GM12878 (cell line): ENCODE data around the gene C20orf173. TPM values are rescaled to one million over a fixed set of nuclear protein-coding genes. Genes with fewer than 3 reads are reported as not detected.

Experiments used
- ATAC-seq: fragments of 200-7000 bp; cut with Tn5 transposase; 3 replicates; pipeline ENCODE4 v1.9.1; 2020; ENCODE audit warnings: mild to moderate bottlenecking, moderate library complexity
- BruUV-seq: library from RNA; stranded (reverse); fragments of 400-500 nt; replicated peaks from 2 replicates; lab custom pipeline; 2021; lab: Mats Ljungman, UMichigan
- CTCF ChIA-PET: fragments of 300-600 bp; sonication (Branson Sonifier 250); formaldehyde crosslinking; extraction: SDS; loops from one replicate; lab custom pipeline; 2021; ENCODE audit warnings: inconsistent platforms; lab: Yijun Ruan, JAX
- POLR2A ChIA-PET: fragments of 350-600 bp; formaldehyde crosslinking; extraction: SDS; loops from one replicate; lab custom pipeline; 2021; ENCODE audit warnings: inconsistent platforms; lab: Charles Lee
- RAD21 ChIA-PET: fragments of 300-600 bp; sonication (Branson Sonifier 250); formaldehyde crosslinking; loops from one replicate; lab custom pipeline; 2023; ENCODE audit warnings: antibody characterized with exemption; ENCODE audit not compliant: unreplicated experiment; lab: Charles Lee
- SMC1A ChIA-PET: fragments of 300-600 bp; sonication (Branson Sonifier 250); formaldehyde crosslinking; loops from one replicate; lab custom pipeline; 2023; ENCODE audit not compliant: unreplicated experiment, uncharacterized antibody; lab: Charles Lee
- DNase-seq: peaks from one replicate; pipeline ENCODE4 v3.0.0-alpha.2; 2011; ENCODE audit warnings: low read depth, low spot score
- FAIRE-seq: peaks from 3 replicates; lab custom pipeline; 2011; peaks lifted over from hg19 to GRCh38; lab: Jason Lieb, UNC
- H2AFZ ChIP-seq: 2 replicates; pipeline ENCODE4 v1.6.0; 2011; ENCODE audit warnings: low read depth, low read length, control low read depth; ENCODE audit not compliant: control insufficient read depth
- H3K27ac ChIP-seq: 2 replicates; pipeline ENCODE4 v1.5.1; 2011; ENCODE audit warnings: control low read depth; ENCODE audit not compliant: control insufficient read depth, insufficient read depth
- H3K27me3 ChIP-seq, 2 experiments: replicated peaks in 1 of 2; 2 replicates each; pipeline versions ENCODE4 v1.6.0 to v1.6.1; 2011; ENCODE audit warnings: low read length in 1 of 2; ENCODE audit not compliant: control insufficient read depth in 2 of 2, insufficient read depth in 2 of 2
- H3K36me3 ChIP-seq, 2 experiments: 2 replicates each; pipeline ENCODE4 v1.5.1; 2011; ENCODE audit warnings: low read length in 1 of 2; ENCODE audit not compliant: control insufficient read depth in 2 of 2, insufficient read depth in 2 of 2
- H3K4me1 ChIP-seq: 2 replicates; pipeline ENCODE4 v1.6.1; 2011; ENCODE audit warnings: mild to moderate bottlenecking, low read length, moderate library complexity, mixed read lengths; ENCODE audit not compliant: control insufficient read depth, insufficient read depth
- H3K4me2 ChIP-seq: 2 replicates; pipeline ENCODE4 v1.6.0; 2011; ENCODE audit warnings: control low read depth; ENCODE audit not compliant: control insufficient read depth, insufficient read depth
- H3K4me3 ChIP-seq: fragments of 200-600 bp; sonication (generic); 2 replicates; pipeline ENCODE4 v1.5.1; 2016
- H3K79me2 ChIP-seq: 2 replicates; pipeline ENCODE4 v1.6.0; 2011; ENCODE audit warnings: low read length; ENCODE audit not compliant: control insufficient read depth, insufficient read depth
- H3K9ac ChIP-seq: 2 replicates; pipeline ENCODE4 v1.8.0; 2011; ENCODE audit warnings: low read length, control low read depth, mixed read lengths; ENCODE audit not compliant: control insufficient read depth, insufficient read depth
- H3K9me3 ChIP-seq: replicated peaks from 3 replicates; pipeline ENCODE4 v1.5.1; 2011; ENCODE audit warnings: mild to moderate bottlenecking, low read length; ENCODE audit not compliant: control insufficient read depth, insufficient read depth
- H4K20me1 ChIP-seq: 2 replicates; pipeline ENCODE4 v1.6.0; 2011; ENCODE audit not compliant: control insufficient read depth, insufficient read depth
- BACH1 ChIP-seq: fragments of 450-650 bp; IDR thresholded peaks from 2 replicates; pipeline ENCODE4 v1.6.1; 2017; ENCODE audit warnings: mild to moderate bottlenecking, borderline replicate concordance
- BRCA1 ChIP-seq: IDR thresholded peaks from 2 replicates; pipeline ENCODE4 v1.6.1; 2011; ENCODE audit warnings: low read depth, low read length, improper control_type of control experiment
- GABPA ChIP-seq: IDR thresholded peaks from 2 replicates; pipeline ENCODE4 v1.6.1; 2014; ENCODE audit warnings: antibody characterized with exemption, low read depth, mild to moderate bottlenecking, inconsistent platforms
- IRF4 ChIP-seq: IDR thresholded peaks from 2 replicates; pipeline ENCODE4 v1.6.1; 2011; ENCODE audit warnings: low read depth, low read length
- KLF5 ChIP-seq: fragments of 450-650 bp; IDR thresholded peaks from 2 replicates; pipeline ENCODE4 v1.6.1; 2014; ENCODE audit warnings: mild to moderate bottlenecking; ENCODE audit not compliant: partially characterized antibody
- LARP7 ChIP-seq: fragments of 450-650 bp; IDR thresholded peaks from 2 replicates; pipeline ENCODE4 v1.6.1; 2017; ENCODE audit warnings: mild to moderate bottlenecking
- MAX ChIP-seq: IDR thresholded peaks from 2 replicates; pipeline ENCODE4 v1.6.1; 2012; ENCODE audit warnings: low read depth, low read length, improper control_type of control experiment
- POU2F2 ChIP-seq: IDR thresholded peaks from 3 replicates; pipeline ENCODE4 v1.6.1; 2011; ENCODE audit warnings: low read depth, mild to moderate bottlenecking, low read length, borderline replicate concordance
- RUNX3 ChIP-seq: IDR thresholded peaks from 2 replicates; pipeline ENCODE4 v1.6.1; 2012; ENCODE audit warnings: low read length, inconsistent platforms
- WGBS: methylation state at CpG from one replicate; pipeline ENCODE4 v1.1.6; 2016; ENCODE audit warnings: low lambda C conversion rate; ENCODE audit not compliant: insufficient replicate concordance, insufficient coverage; ENCODE audit errors: missing lambda C conversion rate; 5-methylcytosine and 5-hydroxymethylcytosine counted together
- in situ Hi-C: fragments of 300-500 bp; cut with MboI; formaldehyde crosslinking; loops from 9 replicates; pipeline ENCODE4 v1.14.3; 2018; ENCODE audit warnings: mixed read lengths
- intact Hi-C: fragments of 100-400 bp; cut with micrococcal nuclease; formaldehyde crosslinking; loops from one replicate; pipeline ENCODE4 v1.14.2; 2022; ENCODE audit not compliant: unreplicated experiment
- polyA plus RNA-seq, 11 experiments: library from polyadenylated mRNA; depleted of rRNA in 4 of 11; unstranded in 6 of 11; stranded (reverse) in 5 of 11; fragments of >200 nt; fragmentation: Nextera tagmentation in 4 of 11; fragmentation: Illumina TruSeq in 1 of 11; extraction: Ambion mirVana in 4 of 11; extraction: Trizol in 1 of 11; gene quantifications; 1 replicate in 1 of 11; 2 replicates in 10 of 11; pipeline versions ENCODE4 v1.2.1 to v1.2.3, GENCODE V29; 2011 to 2016; ENCODE audit warnings: inconsistent platforms in 2 of 11, missing spikeins in 2 of 11, low read depth in 1 of 11
- total RNA-seq, 4 experiments: library from RNA; depleted of rRNA in 3 of 4; stranded (reverse); fragments of >200 nt in 3 of 4; fragmentation: Illumina TruSeq in 1 of 4; extraction: Trizol in 1 of 4; gene quantifications; 2 replicates each; pipeline versions ENCODE4 v1.2.1 to v1.2.3, GENCODE V29; 2013 to 2021
- TF ChIP-seq, protein P1 (sequence below): fragments of 450-650 bp; IDR thresholded peaks from 2 replicates; pipeline ENCODE4 v1.6.1; 2016; ENCODE audit warnings: mild to moderate bottlenecking, moderate library complexity, borderline replicate concordance
- TF ChIP-seq, protein P2 (sequence below): fragments of 450-650 bp; IDR thresholded peaks from 2 replicates; pipeline ENCODE4 v1.6.1; 2018; ENCODE audit warnings: mild to moderate bottlenecking, low read depth, moderate library complexity; ENCODE audit not compliant: partially characterized antibody
- TF ChIP-seq, protein P3 (sequence below): fragments of 450-650 bp; IDR thresholded peaks from 2 replicates; pipeline ENCODE4 v1.6.1; 2017; ENCODE audit warnings: mild to moderate bottlenecking, moderate library complexity

The C20orf173 gene
- total and polyA plus RNA-seq, 10 of the 15 experiments (the other 5 are each of a cell fraction or from before 2014, with no cell fraction given), result not detected

DNA sequence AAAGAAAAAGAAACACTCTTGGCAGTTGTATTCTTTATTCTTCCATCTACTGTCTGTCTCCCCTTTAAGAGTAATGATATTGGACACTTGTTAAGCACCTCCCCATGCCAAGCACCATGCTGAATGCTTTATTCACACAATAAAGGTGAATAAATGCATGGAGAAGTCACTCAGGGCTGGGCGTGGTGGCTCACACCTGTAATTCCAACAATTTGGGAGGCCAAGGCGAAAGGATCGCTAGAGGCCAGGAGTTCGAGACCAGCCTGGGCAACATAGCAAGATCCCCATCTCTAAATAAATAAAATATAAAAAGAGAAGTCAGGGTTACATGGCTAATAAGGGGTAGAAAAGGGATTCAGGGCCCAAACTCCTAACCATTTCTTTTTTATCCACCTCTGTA lies 42.0 kb downstream of the C20orf173 start:
- SMC1A ChIA-PET, result interaction anchor here (0.6 to 0.7 kb wide), 2 partner anchors 8 to 33 kb away, joined by 3 to 4 read pairs; no protein-coding TSS in a partner anchor
- Histone ChIP-seq H3K79me2 (peaks cover 34% of the 10 kb centered on the region), H2AFZ (no peak overlapping the region)
- DNase-seq, result no peak
- TF ChIP-seq, protein P1, sequence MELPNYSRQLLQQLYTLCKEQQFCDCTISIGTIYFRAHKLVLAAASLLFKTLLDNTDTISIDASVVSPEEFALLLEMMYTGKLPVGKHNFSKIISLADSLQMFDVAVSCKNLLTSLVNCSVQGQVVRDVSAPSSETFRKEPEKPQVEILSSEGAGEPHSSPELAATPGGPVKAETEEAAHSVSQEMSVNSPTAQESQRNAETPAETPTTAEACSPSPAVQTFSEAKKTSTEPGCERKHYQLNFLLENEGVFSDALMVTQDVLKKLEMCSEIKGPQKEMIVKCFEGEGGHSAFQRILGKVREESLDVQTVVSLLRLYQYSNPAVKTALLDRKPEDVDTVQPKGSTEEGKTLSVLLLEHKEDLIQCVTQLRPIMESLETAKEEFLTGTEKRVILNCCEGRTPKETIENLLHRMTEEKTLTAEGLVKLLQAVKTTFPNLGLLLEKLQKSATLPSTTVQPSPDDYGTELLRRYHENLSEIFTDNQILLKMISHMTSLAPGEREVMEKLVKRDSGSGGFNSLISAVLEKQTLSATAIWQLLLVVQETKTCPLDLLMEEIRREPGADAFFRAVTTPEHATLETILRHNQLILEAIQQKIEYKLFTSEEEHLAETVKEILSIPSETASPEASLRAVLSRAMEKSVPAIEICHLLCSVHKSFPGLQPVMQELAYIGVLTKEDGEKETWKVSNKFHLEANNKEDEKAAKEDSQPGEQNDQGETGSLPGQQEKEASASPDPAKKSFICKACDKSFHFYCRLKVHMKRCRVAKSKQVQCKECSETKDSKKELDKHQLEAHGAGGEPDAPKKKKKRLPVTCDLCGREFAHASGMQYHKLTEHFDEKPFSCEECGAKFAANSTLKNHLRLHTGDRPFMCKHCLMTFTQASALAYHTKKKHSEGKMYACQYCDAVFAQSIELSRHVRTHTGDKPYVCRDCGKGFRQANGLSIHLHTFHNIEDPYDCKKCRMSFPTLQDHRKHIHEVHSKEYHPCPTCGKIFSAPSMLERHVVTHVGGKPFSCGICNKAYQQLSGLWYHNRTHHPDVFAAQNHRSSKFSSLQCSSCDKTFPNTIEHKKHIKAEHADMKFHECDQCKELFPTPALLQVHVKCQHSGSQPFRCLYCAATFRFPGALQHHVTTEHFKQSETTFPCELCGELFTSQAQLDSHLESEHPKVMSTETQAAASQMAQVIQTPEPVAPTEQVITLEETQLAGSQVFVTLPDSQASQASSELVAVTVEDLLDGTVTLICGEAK, result no peak
- no peak for TF ChIP-seq IRF4
- no peak for TF ChIP-seq KLF5
- no peak for TF ChIP-seq BRCA1
- TF ChIP-seq RUNX3, result no peak
- TF ChIP-seq BACH1, result no peak
- no peak for TF ChIP-seq MAX
- TF ChIP-seq, protein P2, sequence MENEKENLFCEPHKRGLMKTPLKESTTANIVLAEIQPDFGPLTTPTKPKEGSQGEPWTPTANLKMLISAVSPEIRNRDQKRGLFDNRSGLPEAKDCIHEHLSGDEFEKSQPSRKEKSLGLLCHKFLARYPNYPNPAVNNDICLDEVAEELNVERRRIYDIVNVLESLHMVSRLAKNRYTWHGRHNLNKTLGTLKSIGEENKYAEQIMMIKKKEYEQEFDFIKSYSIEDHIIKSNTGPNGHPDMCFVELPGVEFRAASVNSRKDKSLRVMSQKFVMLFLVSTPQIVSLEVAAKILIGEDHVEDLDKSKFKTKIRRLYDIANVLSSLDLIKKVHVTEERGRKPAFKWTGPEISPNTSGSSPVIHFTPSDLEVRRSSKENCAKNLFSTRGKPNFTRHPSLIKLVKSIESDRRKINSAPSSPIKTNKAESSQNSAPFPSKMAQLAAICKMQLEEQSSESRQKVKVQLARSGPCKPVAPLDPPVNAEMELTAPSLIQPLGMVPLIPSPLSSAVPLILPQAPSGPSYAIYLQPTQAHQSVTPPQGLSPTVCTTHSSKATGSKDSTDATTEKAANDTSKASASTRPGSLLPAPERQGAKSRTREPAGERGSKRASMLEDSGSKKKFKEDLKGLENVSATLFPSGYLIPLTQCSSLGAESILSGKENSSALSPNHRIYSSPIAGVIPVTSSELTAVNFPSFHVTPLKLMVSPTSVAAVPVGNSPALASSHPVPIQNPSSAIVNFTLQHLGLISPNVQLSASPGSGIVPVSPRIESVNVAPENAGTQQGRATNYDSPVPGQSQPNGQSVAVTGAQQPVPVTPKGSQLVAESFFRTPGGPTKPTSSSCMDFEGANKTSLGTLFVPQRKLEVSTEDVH, result no peak
- no peak for TF ChIP-seq LARP7
- TF ChIP-seq, protein P3, sequence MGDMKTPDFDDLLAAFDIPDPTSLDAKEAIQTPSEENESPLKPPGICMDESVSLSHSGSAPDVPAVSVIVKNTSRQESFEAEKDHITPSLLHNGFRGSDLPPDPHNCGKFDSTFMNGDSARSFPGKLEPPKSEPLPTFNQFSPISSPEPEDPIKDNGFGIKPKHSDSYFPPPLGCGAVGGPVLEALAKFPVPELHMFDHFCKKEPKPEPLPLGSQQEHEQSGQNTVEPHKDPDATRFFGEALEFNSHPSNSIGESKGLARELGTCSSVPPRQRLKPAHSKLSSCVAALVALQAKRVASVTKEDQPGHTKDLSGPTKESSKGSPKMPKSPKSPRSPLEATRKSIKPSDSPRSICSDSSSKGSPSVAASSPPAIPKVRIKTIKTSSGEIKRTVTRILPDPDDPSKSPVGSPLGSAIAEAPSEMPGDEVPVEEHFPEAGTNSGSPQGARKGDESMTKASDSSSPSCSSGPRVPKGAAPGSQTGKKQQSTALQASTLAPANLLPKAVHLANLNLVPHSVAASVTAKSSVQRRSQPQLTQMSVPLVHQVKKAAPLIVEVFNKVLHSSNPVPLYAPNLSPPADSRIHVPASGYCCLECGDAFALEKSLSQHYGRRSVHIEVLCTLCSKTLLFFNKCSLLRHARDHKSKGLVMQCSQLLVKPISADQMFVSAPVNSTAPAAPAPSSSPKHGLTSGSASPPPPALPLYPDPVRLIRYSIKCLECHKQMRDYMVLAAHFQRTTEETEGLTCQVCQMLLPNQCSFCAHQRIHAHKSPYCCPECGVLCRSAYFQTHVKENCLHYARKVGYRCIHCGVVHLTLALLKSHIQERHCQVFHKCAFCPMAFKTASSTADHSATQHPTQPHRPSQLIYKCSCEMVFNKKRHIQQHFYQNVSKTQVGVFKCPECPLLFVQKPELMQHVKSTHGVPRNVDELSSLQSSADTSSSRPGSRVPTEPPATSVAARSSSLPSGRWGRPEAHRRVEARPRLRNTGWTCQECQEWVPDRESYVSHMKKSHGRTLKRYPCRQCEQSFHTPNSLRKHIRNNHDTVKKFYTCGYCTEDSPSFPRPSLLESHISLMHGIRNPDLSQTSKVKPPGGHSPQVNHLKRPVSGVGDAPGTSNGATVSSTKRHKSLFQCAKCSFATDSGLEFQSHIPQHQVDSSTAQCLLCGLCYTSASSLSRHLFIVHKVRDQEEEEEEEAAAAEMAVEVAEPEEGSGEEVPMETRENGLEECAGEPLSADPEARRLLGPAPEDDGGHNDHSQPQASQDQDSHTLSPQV, result no peak
- no peak for TF ChIP-seq POU2F2
- TF ChIP-seq GABPA, result no peak
- TF ChIP-seq, all 136 proteins: peak for 0
- Histone ChIP-seq H3K36me3 (no peaks in the 10 kb centered on the region; a peak in 3 of 4 replicates), H3K9ac (no peak overlapping the region), H4K20me1 (no peaks in the 10 kb centered on the region), H3K4me2 (no peak overlapping the region), H3K9me3 (no peaks in the 10 kb centered on the region; the same call in 2 of the 3 replicates), H3K4me3 (no peak overlapping the region), H3K27me3 (no peaks in the 10 kb centered on the region), H3K27ac (no peak overlapping the region), H3K4me1 (peaks cover 8% of the 10 kb centered on the region; the same call in 1 of the 2 replicates)
- ChIA-PET RAD21 (no interaction called here), CTCF (no interaction called here), POLR2A (interaction anchor here (1.0 kb wide), 1 partner anchor 21 kb away, joined by 4 read pairs; no protein-coding TSS in a partner anchor)
- in situ Hi-C loops, result no loop called here
- BruUV-seq, result no TSS peak
- no peak for ATAC-seq
- FAIRE-seq, result no peak
- 95% methylated on average over 4 of the region's 4 CpGs for WGBS
- intact Hi-C loops, result no loop called here
